Measurements from ENCODE around the gene PTPN14. TPM values are rescaled to one million over a fixed set of nuclear protein-coding genes. Genes with fewer than 3 reads are reported as not detected.

PTPN14 gene
- total and polyA plus RNA-seq, 2 donors = 1.3 to 4.3 TPM

DNA sequence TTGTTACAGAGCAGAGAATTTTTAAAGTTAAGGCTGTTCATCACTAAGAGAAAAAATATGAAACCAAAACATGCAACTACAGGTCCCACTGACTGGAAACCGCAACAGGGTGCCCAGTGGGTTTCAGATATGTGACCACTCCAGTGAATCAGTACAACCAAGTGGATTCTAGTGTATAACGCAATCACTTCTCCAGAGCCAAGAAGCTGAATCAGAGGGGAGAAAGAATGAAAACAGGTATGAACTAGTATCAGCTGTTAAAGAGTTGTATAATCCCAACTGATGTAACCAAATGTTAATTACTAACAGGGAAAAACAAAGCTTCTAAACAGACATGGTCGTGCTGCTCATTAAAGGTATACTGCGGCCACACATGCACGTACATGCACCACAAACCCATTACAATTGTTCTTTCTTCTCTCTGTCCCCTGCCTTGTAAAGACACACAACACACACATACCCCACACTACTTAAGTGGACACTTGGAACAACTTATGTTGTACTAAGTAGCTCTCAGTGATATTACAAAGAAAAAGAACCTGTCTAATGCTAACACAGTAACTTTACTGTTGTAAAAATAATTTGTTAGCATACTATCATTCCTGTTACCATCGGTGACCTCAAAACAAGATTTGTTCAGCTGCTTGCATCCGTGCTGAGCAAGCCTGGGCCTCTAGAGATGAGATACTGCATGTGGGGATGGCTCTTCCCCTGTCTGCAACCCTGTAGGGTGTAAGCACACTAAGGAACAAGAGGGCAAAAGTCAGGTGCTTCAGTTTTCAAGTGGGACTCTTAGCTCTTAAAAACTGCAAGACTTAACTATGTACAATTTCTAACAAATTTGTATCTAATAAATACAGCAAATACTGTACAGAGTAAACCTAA, 74.2 kb downstream of the PTPN14 start:
- no peak for DNase-seq (ENCODE audit: low read depth in 6 of 9, low spot score in 9 of 9)
- no peak overlapping the region for H3K4me3 ChIP-seq (ENCODE audit: low read length in 2 of 2)
- H3K9me3 ChIP-seq (ENCODE audit: control insufficient read depth in 2 of 2, insufficient read depth in 1 of 2, low read length in 1 of 2) = no peaks in the 10 kb centered on the region
- H3K27me3 ChIP-seq (ENCODE audit: control insufficient read depth in 2 of 2, insufficient read depth in 1 of 2, low read length in 1 of 2) = no peaks in the 10 kb centered on the region
- WGBS = 96% methylated on average over 7 of the region's 7 CpGs
- no peaks in the 10 kb centered on the region for H3K36me3 ChIP-seq (ENCODE audit: control insufficient read depth in 2 of 2, insufficient read depth in 2 of 2, low read length in 1 of 2)
- H3K27ac ChIP-seq (ENCODE audit: low read depth in 1 of 2, low read length in 1 of 2) = peak overlapping the region; percentile 26 to 46
- no peaks in the 10 kb centered on the region for H3K4me1 ChIP-seq (ENCODE audit: control insufficient read depth in 2 of 2, insufficient read depth in 2 of 2, low read length in 2 of 2)

DNA sequence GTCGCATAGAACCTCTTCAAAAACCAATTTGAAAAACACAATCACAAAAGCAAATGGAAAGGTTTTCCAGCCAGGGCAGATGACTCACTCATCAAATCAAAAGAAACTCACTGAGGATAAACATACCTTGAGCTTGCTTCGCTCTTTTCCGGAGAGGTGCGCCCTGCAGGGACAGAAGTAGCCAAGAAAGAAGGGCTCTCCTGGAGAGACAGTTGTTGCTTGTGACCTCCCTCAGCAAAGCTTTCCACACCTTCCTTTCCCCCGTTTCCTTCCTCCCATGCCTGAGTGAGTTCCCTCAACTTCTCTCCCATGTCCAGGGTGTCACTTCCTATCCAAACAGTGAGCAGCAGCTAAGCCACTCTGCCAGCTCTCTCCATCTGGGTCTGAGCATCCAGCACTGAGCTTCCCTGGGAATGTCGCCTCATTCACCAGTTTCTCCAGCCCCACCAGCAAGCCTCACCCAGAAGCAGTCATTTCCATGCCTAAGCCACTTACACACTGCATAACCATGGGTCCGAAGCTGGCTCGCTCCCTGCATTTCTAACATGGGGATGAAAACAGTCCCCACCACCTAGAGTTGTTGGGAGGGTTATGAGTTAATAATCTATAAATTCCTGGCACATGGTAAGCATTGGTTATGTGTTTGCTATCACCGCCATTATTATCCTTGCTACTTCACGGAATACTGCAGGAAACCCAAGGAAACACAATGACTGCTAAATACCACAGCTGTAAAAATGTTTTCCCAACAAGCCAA, 75.0 kb downstream of the PTPN14 start:
- H3K4me3 ChIP-seq (ENCODE audit: low read length in 2 of 2) = no peak overlapping the region
- H3K9me3 ChIP-seq (ENCODE audit: control insufficient read depth in 2 of 2, insufficient read depth in 1 of 2, low read length in 1 of 2) = no peaks in the 10 kb centered on the region
- H3K36me3 ChIP-seq (ENCODE audit: control insufficient read depth in 2 of 2, insufficient read depth in 2 of 2, low read length in 1 of 2) = no peaks in the 10 kb centered on the region
- peak overlapping the region in 1 of 2 donors; percentile 72 for H3K27ac ChIP-seq (ENCODE audit: low read depth in 1 of 2, low read length in 1 of 2)
- DNase-seq (ENCODE audit: low read depth in 6 of 9, low spot score in 9 of 9) = no peak
- 95% methylated on average over 10 of the region's 10 CpGs for WGBS
- no peaks in the 10 kb centered on the region for H3K27me3 ChIP-seq (ENCODE audit: control insufficient read depth in 2 of 2, insufficient read depth in 1 of 2, low read length in 1 of 2)
- no peaks in the 10 kb centered on the region for H3K4me1 ChIP-seq (ENCODE audit: control insufficient read depth in 2 of 2, insufficient read depth in 2 of 2, low read length in 2 of 2)

DNA sequence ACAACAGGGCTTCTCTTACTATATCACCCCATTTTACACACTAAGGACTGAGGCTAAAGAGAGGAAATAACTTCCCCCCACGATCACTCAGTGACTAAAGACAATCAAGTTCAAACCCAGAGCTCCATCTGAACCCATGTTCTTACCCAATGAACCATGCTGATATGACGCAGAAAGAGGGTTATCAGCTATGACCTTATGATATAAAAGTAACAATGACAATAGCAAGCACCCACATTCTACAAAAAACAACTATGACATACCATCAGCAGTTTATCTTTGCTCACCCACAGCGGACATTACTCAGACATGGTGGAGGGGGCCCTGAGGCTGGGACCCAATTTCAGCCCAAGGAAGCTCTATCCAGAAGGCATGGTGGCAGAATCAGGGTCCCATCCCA, 75.7 kb downstream of the PTPN14 start:
- WGBS = 97% methylated on average over 3 of the region's 3 CpGs

DNA sequence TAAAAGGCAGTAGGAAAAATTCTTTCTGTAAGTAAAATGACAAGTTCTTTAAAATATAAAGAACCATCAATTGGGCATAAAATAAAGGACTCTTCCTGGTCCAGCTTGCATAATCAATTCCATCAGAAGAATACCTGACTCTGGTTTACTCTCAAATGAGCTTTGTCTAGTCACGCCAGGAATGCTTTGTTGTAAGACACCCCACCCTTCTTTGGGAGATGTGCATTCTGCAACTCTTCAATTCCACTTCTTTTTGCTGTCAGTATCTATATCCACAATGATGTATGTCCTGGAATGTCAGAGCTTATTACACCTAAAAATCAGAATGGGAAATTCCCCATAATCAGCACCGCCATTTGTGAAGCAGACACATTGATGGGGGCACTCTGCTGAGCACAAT, 76.1 kb downstream of the PTPN14 start:
- Histone ChIP-seq H3K4me1 (ENCODE audit: control insufficient read depth in 2 of 2, insufficient read depth in 2 of 2, low read length in 2 of 2) (no peaks in the 10 kb centered on the region), H3K27ac (ENCODE audit: low read depth in 1 of 2, low read length in 1 of 2) (no peak overlapping the region), H3K4me3 (ENCODE audit: low read length in 2 of 2) (no peak overlapping the region), H3K27me3 (ENCODE audit: control insufficient read depth in 2 of 2, insufficient read depth in 1 of 2, low read length in 1 of 2) (no peaks in the 10 kb centered on the region), H3K36me3 (ENCODE audit: control insufficient read depth in 2 of 2, insufficient read depth in 2 of 2, low read length in 1 of 2) (no peaks in the 10 kb centered on the region), H3K9me3 (ENCODE audit: control insufficient read depth in 2 of 2, insufficient read depth in 1 of 2, low read length in 1 of 2) (no peaks in the 10 kb centered on the region)
- 96% methylated on average over 2 of the region's 2 CpGs for WGBS
- DNase-seq (ENCODE audit: low read depth in 6 of 9, low spot score in 9 of 9) = no peak

More for the DNA sequence above, 75.7 kb downstream of the PTPN14 start:
- Histone ChIP-seq H3K27ac (ENCODE audit: low read depth in 1 of 2, low read length in 1 of 2) (peak overlapping the region in 1 of 2 donors; percentile 32), H3K4me3 (ENCODE audit: low read length in 2 of 2) (no peak overlapping the region), H3K4me1 (ENCODE audit: control insufficient read depth in 2 of 2, insufficient read depth in 2 of 2, low read length in 2 of 2) (no peaks in the 10 kb centered on the region), H3K36me3 (ENCODE audit: control insufficient read depth in 2 of 2, insufficient read depth in 2 of 2, low read length in 1 of 2) (no peaks in the 10 kb centered on the region), H3K9me3 (ENCODE audit: control insufficient read depth in 2 of 2, insufficient read depth in 1 of 2, low read length in 1 of 2) (no peaks in the 10 kb centered on the region), H3K27me3 (ENCODE audit: control insufficient read depth in 2 of 2, insufficient read depth in 1 of 2, low read length in 1 of 2) (no peaks in the 10 kb centered on the region)
- no peak for DNase-seq (ENCODE audit: low read depth in 6 of 9, low spot score in 9 of 9)

GRCh38 chr1:214474467-214474866, 76.9 kb downstream of the PTPN14 start:
- Histone ChIP-seq H3K27ac (ENCODE audit: low read depth in 1 of 2, low read length in 1 of 2) (no peak overlapping the region), H3K4me1 (ENCODE audit: control insufficient read depth in 2 of 2, insufficient read depth in 2 of 2, low read length in 2 of 2) (no peaks in the 10 kb centered on the region), H3K4me3 (ENCODE audit: low read length in 2 of 2) (no peak overlapping the region), H3K9me3 (ENCODE audit: control insufficient read depth in 2 of 2, insufficient read depth in 1 of 2, low read length in 1 of 2) (no peaks in the 10 kb centered on the region), H3K27me3 (ENCODE audit: control insufficient read depth in 2 of 2, insufficient read depth in 1 of 2, low read length in 1 of 2) (no peaks in the 10 kb centered on the region), H3K36me3 (ENCODE audit: control insufficient read depth in 2 of 2, insufficient read depth in 2 of 2, low read length in 1 of 2) (no peaks in the 10 kb centered on the region)
- no peak for DNase-seq (ENCODE audit: low read depth in 6 of 9, low spot score in 9 of 9)
- 98% methylated on average over 3 of the region's 3 CpGs for WGBS

DNA sequence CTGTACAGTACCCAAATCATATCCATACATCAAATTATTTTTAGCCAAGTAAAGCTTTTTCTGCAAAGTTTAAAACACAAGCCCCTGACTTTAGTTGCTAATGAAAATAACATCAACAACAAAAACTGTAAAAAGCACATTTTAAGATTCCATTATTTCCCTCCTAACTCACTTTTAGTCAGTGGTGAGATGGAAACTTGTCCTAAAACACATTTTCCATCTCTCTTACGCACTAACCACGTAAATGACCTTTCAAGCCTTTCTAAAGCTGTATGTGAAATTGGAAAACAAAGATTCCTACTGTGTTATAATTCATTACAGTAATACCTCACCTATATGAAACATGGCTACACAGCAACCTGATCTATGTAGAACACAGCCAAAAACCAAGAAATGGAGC, 77.5 kb downstream of the PTPN14 start:
- H3K27ac ChIP-seq (ENCODE audit: low read depth in 1 of 2, low read length in 1 of 2) = no peak overlapping the region
- no peak for DNase-seq (ENCODE audit: low read depth in 6 of 9, low spot score in 9 of 9)
- H3K27me3 ChIP-seq (ENCODE audit: control insufficient read depth in 2 of 2, insufficient read depth in 1 of 2, low read length in 1 of 2) = no peaks in the 10 kb centered on the region
- no peak overlapping the region for H3K4me3 ChIP-seq (ENCODE audit: low read length in 2 of 2)
- no peaks in the 10 kb centered on the region for H3K9me3 ChIP-seq (ENCODE audit: control insufficient read depth in 2 of 2, insufficient read depth in 1 of 2, low read length in 1 of 2)
- no peaks in the 10 kb centered on the region for H3K4me1 ChIP-seq (ENCODE audit: control insufficient read depth in 2 of 2, insufficient read depth in 2 of 2, low read length in 2 of 2)
- no peaks in the 10 kb centered on the region for H3K36me3 ChIP-seq (ENCODE audit: control insufficient read depth in 2 of 2, insufficient read depth in 2 of 2, low read length in 1 of 2)
- 96% methylated on average over 2 of the region's 2 CpGs for WGBS

GRCh38 chr1:214473387-214473786, 78.0 kb downstream of the PTPN14 start:
- Histone ChIP-seq H3K4me3 (ENCODE audit: low read length in 2 of 2) (no peak overlapping the region), H3K27ac (ENCODE audit: low read depth in 1 of 2, low read length in 1 of 2) (no peak overlapping the region), H3K4me1 (ENCODE audit: control insufficient read depth in 2 of 2, insufficient read depth in 2 of 2, low read length in 2 of 2) (no peaks in the 10 kb centered on the region), H3K36me3 (ENCODE audit: control insufficient read depth in 2 of 2, insufficient read depth in 2 of 2, low read length in 1 of 2) (no peaks in the 10 kb centered on the region), H3K9me3 (ENCODE audit: control insufficient read depth in 2 of 2, insufficient read depth in 1 of 2, low read length in 1 of 2) (no peaks in the 10 kb centered on the region), H3K27me3 (ENCODE audit: control insufficient read depth in 2 of 2, insufficient read depth in 1 of 2, low read length in 1 of 2) (no peaks in the 10 kb centered on the region)
- DNase-seq (ENCODE audit: low read depth in 6 of 9, low spot score in 9 of 9) = no peak
- 99% methylated on average over 1 of the region's 1 CpG for WGBS

DNA sequence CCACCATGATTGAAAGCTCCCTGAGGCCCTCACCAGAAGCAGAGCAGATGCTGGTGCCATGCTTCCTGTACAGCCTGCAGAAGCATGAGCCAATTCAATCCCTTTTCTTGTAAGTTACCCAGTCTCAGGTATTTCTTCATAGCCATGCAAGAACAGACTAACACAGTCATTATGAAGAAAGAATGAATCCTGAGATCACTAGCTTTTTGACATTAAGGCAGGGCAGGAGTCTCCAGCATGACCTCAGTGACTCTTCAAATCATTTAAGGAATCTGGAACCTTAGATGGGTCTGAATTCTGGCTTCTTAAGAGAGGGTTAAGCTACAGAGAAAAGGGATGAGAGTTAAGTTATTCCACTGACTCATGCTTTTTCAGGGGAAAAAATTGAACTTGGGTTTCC, 79.0 kb downstream of the PTPN14 start:
- no peak overlapping the region for H3K4me3 ChIP-seq (ENCODE audit: low read length in 2 of 2)
- H3K36me3 ChIP-seq (ENCODE audit: control insufficient read depth in 2 of 2, insufficient read depth in 2 of 2, low read length in 1 of 2) = no peaks in the 10 kb centered on the region
- no peaks in the 10 kb centered on the region for H3K9me3 ChIP-seq (ENCODE audit: control insufficient read depth in 2 of 2, insufficient read depth in 1 of 2, low read length in 1 of 2)
- no peaks in the 10 kb centered on the region for H3K27me3 ChIP-seq (ENCODE audit: control insufficient read depth in 2 of 2, insufficient read depth in 1 of 2, low read length in 1 of 2)
- no peaks in the 10 kb centered on the region for H3K4me1 ChIP-seq (ENCODE audit: control insufficient read depth in 2 of 2, insufficient read depth in 2 of 2, low read length in 2 of 2)
- no peak for DNase-seq (ENCODE audit: low read depth in 6 of 9, low spot score in 9 of 9)
- H3K27ac ChIP-seq (ENCODE audit: low read depth in 1 of 2, low read length in 1 of 2) = no peak overlapping the region

- no peak for DNase-seq (ENCODE audit: low read depth in 6 of 9, low spot score in 9 of 9)
- Histone ChIP-seq H3K27me3 (ENCODE audit: control insufficient read depth in 2 of 2, insufficient read depth in 1 of 2, low read length in 1 of 2) (no peaks in the 10 kb centered on the region), H3K27ac (ENCODE audit: low read depth in 1 of 2, low read length in 1 of 2) (no peak overlapping the region), H3K36me3 (ENCODE audit: control insufficient read depth in 2 of 2, insufficient read depth in 2 of 2, low read length in 1 of 2) (no peaks in the 10 kb centered on the region), H3K9me3 (ENCODE audit: control insufficient read depth in 2 of 2, insufficient read depth in 1 of 2, low read length in 1 of 2) (no peaks in the 10 kb centered on the region), H3K4me1 (ENCODE audit: control insufficient read depth in 2 of 2, insufficient read depth in 2 of 2, low read length in 2 of 2) (no peaks in the 10 kb centered on the region), H3K4me3 (ENCODE audit: low read length in 2 of 2) (no peak overlapping the region)
- WGBS = 94% methylated on average over 2 of the region's 2 CpGs
Observed at GRCh38 chr1:214471458-214471857, 79.9 kb downstream of the PTPN14 start.

Measured in thymus (tissue), 11 donors.